WERI-Rb-1 (cell line): ENCODE measurements around the gene PNPLA8.

ENCODE experiments used
- DNase-seq: peaks from one replicate; pipeline ENCODE4 v3.0.0-alpha.2; 2020
- H3K27ac ChIP-seq: fragments of 250-450 bp; sonication (Bioruptor Pico); 2 replicates; pipeline ENCODE4 v1.5.1; 2020; ENCODE audit warnings: mild to moderate bottlenecking, moderate library complexity
- H3K27me3 ChIP-seq: fragments of 250-450 bp; sonication (Bioruptor Pico); 2 replicates; pipeline ENCODE4 v1.5.1; 2021; ENCODE audit warnings: mild to moderate bottlenecking, low read depth, moderate library complexity; ENCODE audit not compliant: insufficient read depth, severe bottlenecking
- H3K36me3 ChIP-seq: fragments of 250-450 bp; sonication (Bioruptor Pico); 2 replicates; pipeline ENCODE4 v1.5.1; 2020; ENCODE audit warnings: mild to moderate bottlenecking, moderate library complexity
- H3K4me3 ChIP-seq: 2 replicates; pipeline ENCODE4 v1.5.1; 2011; ENCODE audit warnings: low read depth, mild to moderate bottlenecking, control low read depth, low read length
- H3K9me3 ChIP-seq: fragments of 250-450 bp; sonication (Bioruptor Pico); 2 replicates; pipeline ENCODE4 v1.5.1; 2021; ENCODE audit warnings: mild to moderate bottlenecking, moderate library complexity; ENCODE audit not compliant: severe bottlenecking
- CTCF ChIP-seq: IDR thresholded peaks from 2 replicates; pipeline ENCODE4 v1.5.1; 2011; ENCODE audit warnings: low read depth, mild to moderate bottlenecking, control low read depth, inconsistent platforms, low read length

The PNPLA8 gene

GRCh38 chr7:108427766-108428165, 98.2 kb downstream of the PNPLA8 start:
- no peaks in the 10 kb centered on the region for H3K36me3 ChIP-seq

GRCh38 chr7:108425714-108426275, 100.1 kb downstream of the PNPLA8 start:
- H3K36me3 ChIP-seq: no peaks in the 10 kb centered on the region
- H3K27me3 ChIP-seq: no peaks in the 10 kb centered on the region
- no peak overlapping the region for H3K4me3 ChIP-seq
- DNase-seq: no peak
- no peaks in the 10 kb centered on the region for H3K9me3 ChIP-seq
- H3K27ac ChIP-seq: no peak overlapping the region
- no peak for TF ChIP-seq CTCF

More at GRCh38 chr7:108427766-108428165, 98.2 kb downstream of the PNPLA8 start:
- Histone ChIP-seq H3K27me3 (no peaks in the 10 kb centered on the region), H3K9me3 (no peaks in the 10 kb centered on the region), H3K27ac (no peak overlapping the region), H3K4me3 (no peak overlapping the region)
- no peak for DNase-seq
- TF ChIP-seq CTCF: no peak

GRCh38 chr7:108424013-108424412, 101.9 kb downstream of the PNPLA8 start:
- H3K27ac ChIP-seq: no peak overlapping the region
- no peak for DNase-seq
- TF ChIP-seq CTCF: no peak
- no peaks in the 10 kb centered on the region for H3K9me3 ChIP-seq
- H3K27me3 ChIP-seq: no peaks in the 10 kb centered on the region
- no peaks in the 10 kb centered on the region for H3K36me3 ChIP-seq
- no peak overlapping the region for H3K4me3 ChIP-seq

- Histone ChIP-seq H3K9me3 (no peaks in the 10 kb centered on the region), H3K4me3 (no peak overlapping the region), H3K27me3 (no peaks in the 10 kb centered on the region), H3K36me3 (no peaks in the 10 kb centered on the region), H3K27ac (no peak overlapping the region)
- no peak for TF ChIP-seq CTCF
- no peak for DNase-seq
Measured at GRCh38 chr7:108423089-108423989, 102.6 kb downstream of the PNPLA8 start.

- no peaks in the 10 kb centered on the region for H3K27me3 ChIP-seq
- no peaks in the 10 kb centered on the region for H3K9me3 ChIP-seq
- no peak for DNase-seq
- no peak overlapping the region for H3K27ac ChIP-seq
- no peaks in the 10 kb centered on the region for H3K36me3 ChIP-seq
- H3K4me3 ChIP-seq: no peak overlapping the region
- TF ChIP-seq CTCF: no peak
Measured at GRCh38 chr7:108421720-108422331, 104.1 kb downstream of the PNPLA8 start.
